ENCODE data around the gene DONSON. TPM values are rescaled to one million over a fixed set of nuclear protein-coding genes. Genes with fewer than 3 reads are reported as not detected.
A peak's percentile ranks its signal among the peaks of the same experiment; 100 is the strongest.

DONSON gene
- total and polyA plus RNA-seq, 9 of the 15 experiments (the other 6 are each of a cell fraction or from before 2014, with no cell fraction given) = 26.7 to 124 (median 62.6) TPM

DNA sequence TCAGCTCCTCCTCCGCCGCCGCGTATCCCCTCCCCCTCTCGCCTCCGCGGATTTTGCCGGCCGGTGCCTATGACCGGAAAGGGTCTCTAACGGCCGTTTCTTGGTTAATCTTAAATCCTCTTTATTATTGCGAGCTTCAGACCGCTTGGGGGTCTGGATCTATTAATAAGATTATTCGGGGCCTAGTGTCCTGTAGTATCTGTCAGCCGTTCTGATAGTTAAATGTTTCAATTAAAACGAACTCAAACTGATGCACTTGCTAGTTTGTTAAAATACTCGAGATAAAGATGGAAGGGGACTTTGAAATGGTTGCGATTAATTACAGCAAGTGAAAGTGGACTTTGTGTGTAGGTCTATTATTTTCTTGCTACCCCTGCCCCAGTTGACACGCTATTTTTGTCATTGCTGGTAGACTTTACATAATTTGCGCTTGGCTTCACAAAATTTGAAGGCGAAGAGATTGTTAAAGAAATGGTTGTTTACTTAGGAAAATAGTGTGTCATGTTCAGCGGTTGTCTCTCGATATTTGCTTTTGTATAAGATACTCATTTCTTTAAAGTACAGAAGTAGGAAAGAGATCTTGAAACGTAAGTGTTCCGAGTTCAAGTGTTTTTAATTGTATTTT, 44.9 kb downstream of the DONSON start:
- Histone ChIP-seq H2AFZ (ENCODE audit: low read depth, low read length) (peak overlapping the region; percentile 84), H3K27me3 (ENCODE audit: control insufficient read depth in 2 of 2, insufficient read depth in 2 of 2, low read length in 2 of 2) (no peaks in the 10 kb centered on the region), H3K9me3 (replicated peaks; ENCODE audit: control insufficient read depth, insufficient read depth, low read depth, low read length) (no peaks in the 10 kb centered on the region; the same call in 1 of the 2 replicates), H3K4me3 (peak overlapping the region; percentile 71), H4K20me1 (replicated peaks; ENCODE audit: control insufficient read depth, insufficient read depth, low read length) (peaks cover 17% of the 10 kb centered on the region), H3K27ac (ENCODE audit: extremely low read depth, low read depth, low read length) (peak overlapping the region; percentile 99), H3K79me2 (ENCODE audit: control insufficient read depth, insufficient read depth, low read length) (peaks cover 98% of the 10 kb centered on the region), H3K4me2 (ENCODE audit: insufficient read depth, low read length) (peak overlapping the region; percentile 94), H3K36me3 (ENCODE audit: control insufficient read depth, insufficient read depth, low read length) (peaks cover 60% of the 10 kb centered on the region), H3K9me1 (ENCODE audit: control insufficient read depth, insufficient read depth, low read length) (no peaks in the 10 kb centered on the region), H3K9ac (ENCODE audit: insufficient read depth in 1 of 2, low read depth in 2 of 2, low read length in 2 of 2) (peak overlapping the region; percentile 95 to 98), H3K4me1 (replicated peaks in 1 of 2; ENCODE audit: control insufficient read depth in 2 of 2, insufficient read depth in 2 of 2, low read length in 2 of 2) (peaks cover 3 to 13% of the 10 kb centered on the region in 2 experiments; a peak in 3 of 5 replicates)
- BruUV-seq (replicated peaks) = no TSS peak
- CTCF ChIA-PET (ENCODE audit: low intra/inter-chr PET ratio) = no interaction called here
- POLR2A ChIA-PET = interaction anchor here (0.6 to 6.9 kb wide), 16 partner anchors 9 to 1044 kb away, joined by 3 to 99 read pairs (median 4); partner anchors contain the start of genes DONSON and TMEM50B
- ATAC-seq (peak; percentile 64), DNase-seq (ENCODE audit: extremely low read depth in 1 of 4, low spot score in 3 of 4) (peak in 1 of 4 experiments; percentile 90), FAIRE-seq (no peak)
- in situ Hi-C loops (cut with MboI) (no loop called here), intact Hi-C loops (cut with micrococcal nuclease) (loop anchor here (5.0 kb wide), 3 partner anchors 141 to 349 kb away; partner anchors contain the start of gene IFNGR2)
- WGBS (ENCODE audit: insufficient coverage, low coverage, missing lambda C conversion rate) = under 1% methylated on average over 26 of the region's 26 CpGs
- peak; percentile 51; the same call in 1 of the 2 replicates for TF ChIP-seq ZKSCAN8 (CRISPR knock-in tag; IDR thresholded peaks at IDR 0.05)
- TF ChIP-seq HDAC3 (IDR thresholded peaks at IDR 0.05; ENCODE audit: borderline replicate concordance, partially characterized antibody) = peak; percentile 32
- TF ChIP-seq, protein P1, sequence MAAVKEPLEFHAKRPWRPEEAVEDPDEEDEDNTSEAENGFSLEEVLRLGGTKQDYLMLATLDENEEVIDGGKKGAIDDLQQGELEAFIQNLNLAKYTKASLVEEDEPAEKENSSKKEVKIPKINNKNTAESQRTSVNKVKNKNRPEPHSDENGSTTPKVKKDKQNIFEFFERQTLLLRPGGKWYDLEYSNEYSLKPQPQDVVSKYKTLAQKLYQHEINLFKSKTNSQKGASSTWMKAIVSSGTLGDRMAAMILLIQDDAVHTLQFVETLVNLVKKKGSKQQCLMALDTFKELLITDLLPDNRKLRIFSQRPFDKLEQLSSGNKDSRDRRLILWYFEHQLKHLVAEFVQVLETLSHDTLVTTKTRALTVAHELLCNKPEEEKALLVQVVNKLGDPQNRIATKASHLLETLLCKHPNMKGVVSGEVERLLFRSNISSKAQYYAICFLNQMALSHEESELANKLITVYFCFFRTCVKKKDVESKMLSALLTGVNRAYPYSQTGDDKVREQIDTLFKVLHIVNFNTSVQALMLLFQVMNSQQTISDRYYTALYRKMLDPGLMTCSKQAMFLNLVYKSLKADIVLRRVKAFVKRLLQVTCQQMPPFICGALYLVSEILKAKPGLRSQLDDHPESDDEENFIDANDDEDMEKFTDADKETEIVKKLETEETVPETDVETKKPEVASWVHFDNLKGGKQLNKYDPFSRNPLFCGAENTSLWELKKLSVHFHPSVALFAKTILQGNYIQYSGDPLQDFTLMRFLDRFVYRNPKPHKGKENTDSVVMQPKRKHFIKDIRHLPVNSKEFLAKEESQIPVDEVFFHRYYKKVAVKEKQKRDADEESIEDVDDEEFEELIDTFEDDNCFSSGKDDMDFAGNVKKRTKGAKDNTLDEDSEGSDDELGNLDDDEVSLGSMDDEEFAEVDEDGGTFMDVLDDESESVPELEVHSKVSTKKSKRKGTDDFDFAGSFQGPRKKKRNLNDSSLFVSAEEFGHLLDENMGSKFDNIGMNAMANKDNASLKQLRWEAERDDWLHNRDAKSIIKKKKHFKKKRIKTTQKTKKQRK (IDR thresholded peaks at IDR 0.05; ENCODE audit: borderline replicate concordance, low read depth, low read length) = no peak
- TF ChIP-seq NCOA2 (IDR thresholded peaks at IDR 0.05; ENCODE audit: partially characterized antibody in 2 of 2) = no peak
- TF ChIP-seq GABPA (tag; conservative IDR thresholded peaks at IDR 0.05; ENCODE audit: low read depth) = peak; percentile 39; the same call in 1 of the 2 replicates
- TF ChIP-seq LARP7 (IDR thresholded peaks at IDR 0.05) = no peak
- TF ChIP-seq ZNF639 (CRISPR knock-in tag; conservative IDR thresholded peaks at IDR 0.05 in 1 of 2, IDR thresholded peaks at IDR 0.05 in 1 of 2) = no peak; a peak in 1 of 4 replicates
- 0 out of 4 replicates have a peak, but pooled peaks of 1 of the 2 experiments have one; percentile 11 for TF ChIP-seq ARNT (IDR thresholded peaks at IDR 0.05)
- TF ChIP-seq, protein P2, sequence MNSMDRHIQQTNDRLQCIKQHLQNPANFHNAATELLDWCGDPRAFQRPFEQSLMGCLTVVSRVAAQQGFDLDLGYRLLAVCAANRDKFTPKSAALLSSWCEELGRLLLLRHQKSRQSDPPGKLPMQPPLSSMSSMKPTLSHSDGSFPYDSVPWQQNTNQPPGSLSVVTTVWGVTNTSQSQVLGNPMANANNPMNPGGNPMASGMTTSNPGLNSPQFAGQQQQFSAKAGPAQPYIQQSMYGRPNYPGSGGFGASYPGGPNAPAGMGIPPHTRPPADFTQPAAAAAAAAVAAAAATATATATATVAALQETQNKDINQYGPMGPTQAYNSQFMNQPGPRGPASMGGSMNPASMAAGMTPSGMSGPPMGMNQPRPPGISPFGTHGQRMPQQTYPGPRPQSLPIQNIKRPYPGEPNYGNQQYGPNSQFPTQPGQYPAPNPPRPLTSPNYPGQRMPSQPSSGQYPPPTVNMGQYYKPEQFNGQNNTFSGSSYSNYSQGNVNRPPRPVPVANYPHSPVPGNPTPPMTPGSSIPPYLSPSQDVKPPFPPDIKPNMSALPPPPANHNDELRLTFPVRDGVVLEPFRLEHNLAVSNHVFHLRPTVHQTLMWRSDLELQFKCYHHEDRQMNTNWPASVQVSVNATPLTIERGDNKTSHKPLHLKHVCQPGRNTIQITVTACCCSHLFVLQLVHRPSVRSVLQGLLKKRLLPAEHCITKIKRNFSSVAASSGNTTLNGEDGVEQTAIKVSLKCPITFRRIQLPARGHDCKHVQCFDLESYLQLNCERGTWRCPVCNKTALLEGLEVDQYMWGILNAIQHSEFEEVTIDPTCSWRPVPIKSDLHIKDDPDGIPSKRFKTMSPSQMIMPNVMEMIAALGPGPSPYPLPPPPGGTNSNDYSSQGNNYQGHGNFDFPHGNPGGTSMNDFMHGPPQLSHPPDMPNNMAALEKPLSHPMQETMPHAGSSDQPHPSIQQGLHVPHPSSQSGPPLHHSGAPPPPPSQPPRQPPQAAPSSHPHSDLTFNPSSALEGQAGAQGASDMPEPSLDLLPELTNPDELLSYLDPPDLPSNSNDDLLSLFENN (IDR thresholded peaks at IDR 0.05; ENCODE audit: low read depth in 2 of 2, low read length in 2 of 2) = no peak
